DMS153 treated with DMSO at 0.1 percent for 48 hours (cell line): Measurements from ENCODE around the gene DNAJC11.
"Not testable (repeated sequence)": the region's sequence is repeated elsewhere in the genome, so short reads cannot be mapped to it uniquely, and the experiment has no call there.

Experiments
- DNase-seq: peaks from one replicate; lab custom pipeline; 2025; ENCODE audit not compliant: unreplicated experiment; lab: John Stamatoyannopoulos, UW

DNAJC11 gene

DNA sequence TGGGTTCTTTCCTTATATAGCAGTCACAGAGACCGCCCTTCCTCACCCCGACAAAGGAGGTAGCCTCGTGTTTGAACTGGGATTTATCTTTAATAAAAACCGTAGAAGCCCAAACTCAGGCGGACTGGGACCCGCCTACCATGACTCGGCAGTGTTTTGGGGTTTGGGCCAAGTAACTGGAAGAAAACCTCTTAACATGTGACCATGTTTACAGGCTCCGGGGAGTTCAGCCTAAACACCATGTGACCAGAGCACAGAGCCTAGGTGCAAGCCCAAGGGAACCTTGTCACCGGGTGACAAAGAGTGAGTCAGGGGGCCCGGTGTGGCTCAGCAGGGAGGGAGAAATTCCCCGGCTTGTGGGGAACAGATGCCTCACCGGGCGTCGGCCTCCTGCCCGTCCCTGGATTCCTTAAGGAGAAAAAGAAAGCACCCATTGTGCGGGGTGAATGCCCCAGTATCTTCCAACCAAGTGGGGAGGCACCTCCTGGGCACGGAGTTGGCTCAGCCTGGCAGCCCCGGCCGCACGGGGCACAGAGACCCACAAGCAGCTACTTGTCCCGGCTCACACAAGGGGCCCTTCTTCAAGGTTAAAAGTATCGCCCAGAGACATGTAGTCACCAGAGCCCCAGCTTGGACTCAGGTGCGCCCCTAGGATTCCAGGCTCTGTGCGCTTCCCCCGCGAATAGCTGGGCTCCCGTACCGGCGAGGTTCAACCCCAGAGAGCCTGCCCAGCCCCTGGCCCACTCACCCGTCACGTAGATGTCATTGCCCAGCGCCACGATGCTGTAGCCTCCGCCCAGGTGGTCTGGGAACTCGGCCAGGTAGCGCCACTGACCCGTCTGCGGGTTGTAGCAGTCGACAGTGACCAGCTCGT lies 100.3 kb downstream of the DNAJC11 start:
- DNase-seq, result no peak

DNA sequence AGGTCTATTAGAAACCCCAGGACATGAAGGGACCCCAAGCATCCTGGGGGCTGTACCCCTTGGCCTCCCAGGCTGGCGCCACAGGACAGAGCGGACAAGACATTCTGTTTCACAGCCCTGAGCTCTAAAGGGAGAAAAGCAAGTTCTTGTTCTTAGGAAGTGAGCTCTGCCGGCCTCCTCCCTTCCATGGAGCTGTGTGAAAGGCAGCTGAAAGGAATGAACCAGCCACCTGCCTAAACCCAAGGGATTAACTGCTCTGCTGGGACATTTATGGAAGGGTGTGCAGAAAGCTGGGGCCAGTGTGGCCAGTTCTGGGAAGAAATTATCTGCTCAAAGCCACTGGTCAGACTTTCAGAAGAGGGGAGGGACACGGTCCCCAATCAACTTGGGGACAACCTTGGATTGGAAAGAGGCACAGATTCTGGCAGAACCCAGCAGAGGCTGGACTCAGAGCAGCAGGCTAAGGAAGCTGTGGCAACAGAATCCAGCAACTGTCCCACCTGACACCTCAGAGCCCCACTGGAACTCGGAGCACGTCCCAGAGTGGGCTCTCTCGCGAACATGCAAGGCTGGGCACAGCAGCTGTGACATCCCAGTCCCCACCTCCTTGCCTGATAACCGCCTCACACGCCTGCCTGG lies 101.1 kb downstream of the DNAJC11 start:
- DNase-seq, result no peak

DNA sequence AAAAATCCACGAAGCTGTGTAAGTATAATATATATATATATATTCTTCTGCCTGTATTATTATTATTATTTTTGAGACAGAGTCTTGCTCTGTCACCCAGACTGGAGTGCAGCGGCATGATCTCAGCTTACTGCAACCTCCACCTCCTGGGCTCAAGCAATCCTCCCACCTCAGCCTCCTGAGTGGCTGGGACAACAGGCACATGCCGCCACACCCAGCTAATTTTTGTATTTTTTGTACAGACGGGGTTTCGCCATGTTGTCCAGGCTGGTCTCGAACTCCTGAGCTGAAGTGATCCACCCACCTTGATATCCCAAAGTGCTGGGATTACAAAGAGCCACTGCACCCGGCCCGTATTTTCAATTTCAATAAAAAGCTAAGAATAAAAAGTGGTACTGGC lies 101.6 kb downstream of the DNAJC11 start:
- not testable (repeated sequence) for DNase-seq

DNA sequence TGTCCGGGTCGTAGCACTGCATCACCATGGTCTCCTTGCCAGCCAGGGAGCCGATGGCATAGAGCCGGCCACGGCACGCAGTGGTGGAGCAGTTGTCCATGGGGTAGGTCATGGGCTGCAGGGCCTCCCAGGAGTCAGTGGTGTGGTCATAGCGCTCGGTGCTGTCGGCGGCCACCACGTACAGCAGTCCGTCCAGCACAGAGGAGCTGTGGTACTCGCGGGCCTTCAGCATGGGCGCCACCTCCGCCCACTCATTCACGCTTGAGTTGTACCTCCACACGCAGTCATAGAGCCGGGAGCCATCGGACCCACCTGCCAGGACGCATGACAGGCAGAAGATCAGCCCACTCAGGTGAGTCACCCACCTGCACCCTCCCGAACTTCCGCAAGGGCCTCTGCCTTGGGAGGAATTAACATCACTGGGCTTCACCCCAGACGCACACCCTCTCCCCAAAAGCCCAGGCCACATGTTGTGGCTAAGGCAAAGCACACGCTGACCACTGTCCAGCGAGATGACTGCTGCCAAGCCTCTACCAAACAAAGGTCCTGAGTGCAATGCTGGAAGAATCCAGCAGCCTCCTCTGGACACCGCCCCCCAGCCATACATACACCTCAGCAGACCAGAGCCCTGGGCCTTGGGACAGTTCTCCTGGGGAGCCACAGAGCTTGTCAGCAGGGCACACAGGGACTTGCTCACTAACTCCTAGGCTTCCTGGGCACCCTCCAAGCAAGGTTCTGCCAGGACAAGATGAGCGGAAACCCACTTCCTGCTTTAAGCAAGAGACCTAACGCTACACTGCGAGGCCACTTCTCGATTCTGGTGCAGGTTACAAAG lies 102.3 kb downstream of the DNAJC11 start:
- DNase-seq, result no peak

DNA sequence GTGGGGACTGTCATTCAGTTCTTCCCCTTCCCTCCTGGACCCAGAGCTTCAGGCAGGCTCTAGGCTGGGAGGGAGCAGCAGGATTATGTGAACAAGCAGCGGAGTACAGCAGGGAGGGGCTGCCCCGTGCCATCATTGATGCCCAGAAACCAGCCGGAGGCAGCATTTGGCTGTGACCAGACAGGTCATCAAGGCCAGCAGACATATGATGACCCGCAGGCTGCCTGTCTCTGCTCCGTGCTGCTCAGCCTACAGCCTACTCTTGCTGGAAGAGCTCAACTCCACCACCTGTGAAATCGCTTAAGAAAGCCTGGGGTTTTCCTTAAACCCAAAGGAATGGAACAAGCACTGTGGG lies 103.9 kb downstream of the DNAJC11 start:
- no peak for DNase-seq

DNA sequence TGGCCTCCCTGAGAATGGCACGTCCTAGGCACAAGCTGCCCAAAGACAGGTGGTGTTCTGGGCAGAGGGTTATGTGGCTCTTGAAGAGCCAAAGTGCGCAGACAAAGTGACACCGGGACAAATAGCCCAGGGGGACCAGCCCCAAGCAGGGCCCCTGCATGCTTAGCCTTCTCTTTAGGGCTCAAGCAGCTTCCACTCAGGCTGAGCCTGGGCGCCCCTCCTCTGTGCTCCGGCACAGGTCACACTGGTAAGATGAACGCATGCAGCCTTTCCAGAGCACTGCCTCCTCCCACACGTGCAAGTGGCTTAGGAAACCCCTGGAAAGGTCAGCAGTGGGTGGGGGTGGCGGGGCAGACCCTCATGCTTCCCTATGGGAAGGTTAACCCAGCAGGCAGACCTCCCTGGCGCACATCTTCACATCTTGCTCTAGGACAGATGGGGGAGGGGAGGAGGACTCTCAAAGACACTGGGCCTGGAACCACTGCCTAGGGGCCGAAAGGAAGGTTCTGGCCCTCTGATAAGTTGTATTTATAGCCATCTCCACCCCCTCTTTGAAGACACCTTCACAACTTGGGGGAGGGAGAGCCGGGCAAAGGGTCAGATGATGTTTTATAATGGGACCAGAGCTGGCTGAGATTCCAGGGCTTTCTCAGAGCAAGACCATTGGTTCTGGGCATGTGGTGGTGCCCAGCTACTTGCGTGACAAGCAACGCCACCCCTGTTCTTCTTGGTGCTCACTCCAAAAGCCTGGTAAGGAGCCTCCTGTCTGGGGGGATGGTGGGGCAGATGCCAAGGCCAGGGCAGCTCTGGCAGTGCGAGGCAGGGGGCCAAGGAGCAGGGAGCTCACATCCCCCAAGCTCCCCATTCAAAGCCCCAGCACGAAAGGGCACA lies 104.5 kb downstream of the DNAJC11 start:
- DNase-seq, result no peak

DNA sequence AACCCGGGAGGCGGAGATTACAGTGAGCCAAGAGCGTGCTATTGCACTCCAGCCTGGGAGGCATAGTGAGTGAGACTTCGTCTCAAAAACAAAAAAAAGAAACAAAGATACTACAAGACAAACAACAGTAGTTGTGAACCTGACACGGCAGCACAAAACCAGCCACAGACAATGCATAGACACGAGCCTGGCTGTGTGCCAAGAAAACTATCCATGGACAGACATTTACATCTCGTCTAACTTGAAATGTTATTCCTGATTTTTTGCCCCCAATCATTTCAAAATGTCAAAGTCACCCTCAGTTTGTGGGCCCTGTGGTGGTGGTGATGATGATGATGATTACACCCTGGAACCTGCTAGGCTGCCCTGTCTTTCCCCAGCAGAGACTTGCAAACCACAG lies 105.3 kb downstream of the DNAJC11 start:
- DNase-seq, result no peak

DNA sequence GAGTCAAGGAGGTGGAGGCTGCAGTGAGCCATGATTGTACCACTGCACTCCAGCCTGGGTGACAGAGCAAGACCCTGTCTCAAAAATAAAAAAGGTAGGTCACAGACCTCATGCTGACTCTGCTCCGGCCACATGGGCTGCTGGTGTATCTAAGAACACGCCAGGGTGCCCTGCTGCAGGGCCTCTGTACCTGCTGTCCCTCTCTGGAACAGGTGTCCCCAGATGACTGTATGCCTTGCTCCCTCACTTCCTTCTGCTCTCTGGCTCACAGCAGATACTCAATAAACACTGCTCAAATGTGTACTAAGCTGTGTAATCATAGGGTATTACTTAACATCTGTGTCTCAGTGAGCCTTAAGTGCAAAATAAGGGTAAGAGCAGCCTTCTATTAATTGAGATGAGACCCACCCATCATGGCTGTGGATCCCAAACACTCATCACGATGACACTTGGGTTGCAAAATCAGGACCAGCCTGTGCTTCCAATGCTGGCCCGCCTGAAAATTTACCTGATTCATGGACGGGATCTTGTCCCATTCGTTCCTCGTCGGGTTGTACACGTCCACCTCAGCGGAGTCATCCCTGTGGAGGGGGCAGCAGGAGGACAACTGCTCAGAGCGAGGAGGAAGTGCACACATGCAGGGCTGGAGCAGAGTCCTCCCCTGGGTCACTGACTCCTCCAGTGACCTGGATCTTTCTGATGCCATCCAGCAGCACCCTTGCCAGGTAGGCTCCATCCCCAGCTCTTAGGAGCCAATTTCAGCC lies 106.5 kb downstream of the DNAJC11 start:
- DNase-seq, result no peak

DNA sequence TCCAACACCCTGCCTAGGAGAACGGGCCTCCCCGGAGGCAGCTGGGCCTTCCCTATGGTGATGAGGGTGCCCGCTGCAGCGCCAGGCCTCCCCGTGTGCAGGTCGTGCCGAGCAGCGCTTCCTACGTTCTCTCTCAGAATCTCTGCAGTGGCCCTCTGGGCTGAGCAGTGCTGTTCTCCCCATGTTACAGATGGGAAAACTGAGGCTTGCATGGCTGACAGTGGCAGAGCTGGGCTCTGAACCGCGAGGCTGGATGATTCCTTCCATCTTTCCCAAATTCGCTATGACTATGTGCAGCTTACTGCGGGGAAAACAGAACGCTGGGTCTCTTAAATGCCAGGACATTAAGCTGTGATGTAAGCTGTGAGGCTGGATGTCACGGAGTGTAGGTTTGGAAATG lies 107.8 kb downstream of the DNAJC11 start:
- DNase-seq, result no peak

DNA sequence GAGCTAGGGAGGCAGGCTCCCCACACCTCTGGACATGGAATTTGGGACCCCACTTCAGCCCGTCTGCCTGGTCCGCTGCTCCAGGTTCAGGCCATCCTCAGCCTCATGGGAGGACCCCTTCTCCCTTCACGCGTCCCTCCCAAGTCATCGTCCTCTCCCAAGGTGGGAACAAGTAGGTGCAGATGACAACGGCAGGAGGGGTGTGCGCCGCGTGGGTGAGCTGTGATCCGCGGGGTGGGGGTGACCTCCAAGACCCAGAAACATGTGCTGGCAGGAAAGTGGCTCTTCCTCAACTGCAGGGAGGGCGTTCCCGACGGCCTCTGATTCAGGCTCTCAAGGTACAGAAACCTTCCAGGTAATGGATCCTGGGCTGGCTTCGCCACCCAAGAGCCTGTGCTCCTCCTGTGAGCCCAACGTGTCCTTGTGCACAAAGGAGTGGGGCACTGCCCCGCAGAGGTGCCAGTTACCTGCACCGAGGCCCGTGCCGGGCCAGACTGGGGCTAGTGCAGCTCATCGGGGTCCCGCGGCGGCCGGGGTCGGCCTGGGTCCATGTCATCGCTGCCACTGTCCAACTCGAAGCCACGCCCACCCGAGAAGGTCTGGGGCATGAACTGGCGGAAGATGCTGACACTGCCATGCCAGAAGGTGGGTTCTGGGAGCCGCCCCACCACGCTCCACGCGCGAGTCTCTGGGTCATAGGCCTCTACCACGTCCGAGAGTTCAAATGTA lies 108.6 kb downstream of the DNAJC11 start:
- DNase-seq, result no peak

DNA sequence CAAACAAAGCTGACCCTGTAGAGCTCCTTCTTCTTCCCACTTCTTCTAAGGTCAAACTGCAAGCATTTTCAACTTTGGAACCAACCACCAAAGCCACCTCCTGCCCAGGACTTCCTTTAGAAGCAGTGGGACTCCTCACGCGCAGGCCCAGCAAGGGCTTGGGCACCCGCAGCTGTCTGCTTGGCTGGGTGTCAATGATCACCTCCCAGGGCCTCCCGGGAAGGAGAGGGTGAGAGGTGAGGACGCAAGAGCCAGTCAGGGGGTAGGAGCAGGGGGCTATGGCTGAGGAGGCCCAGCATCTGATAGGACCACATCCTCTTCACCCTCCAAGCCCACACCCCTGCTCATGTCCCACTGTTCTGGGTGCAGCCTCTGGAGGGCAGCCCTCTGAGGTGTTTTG lies 109.2 kb downstream of the DNAJC11 start:
- no peak for DNase-seq

DNA sequence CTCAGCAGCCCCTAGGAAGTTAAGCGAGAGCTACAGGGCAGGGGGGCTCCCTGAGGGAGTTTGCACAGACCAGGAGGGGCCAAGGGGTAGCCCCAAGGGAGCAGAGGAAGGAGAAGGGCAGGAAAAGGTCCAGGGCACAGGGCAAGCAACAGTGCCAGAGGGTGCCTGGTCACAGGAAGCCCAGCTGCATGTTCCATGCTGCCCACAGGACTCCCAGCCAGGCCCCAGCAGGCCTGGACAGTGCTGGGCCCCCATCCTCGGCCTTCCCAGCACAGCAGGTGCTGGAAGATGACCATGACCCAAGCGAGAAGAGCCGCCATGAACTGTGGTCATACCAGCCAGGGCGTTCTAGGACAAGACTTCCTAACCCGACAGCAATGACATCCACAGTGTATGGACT lies 110.0 kb downstream of the DNAJC11 start:
- DNase-seq, result no peak

DNA sequence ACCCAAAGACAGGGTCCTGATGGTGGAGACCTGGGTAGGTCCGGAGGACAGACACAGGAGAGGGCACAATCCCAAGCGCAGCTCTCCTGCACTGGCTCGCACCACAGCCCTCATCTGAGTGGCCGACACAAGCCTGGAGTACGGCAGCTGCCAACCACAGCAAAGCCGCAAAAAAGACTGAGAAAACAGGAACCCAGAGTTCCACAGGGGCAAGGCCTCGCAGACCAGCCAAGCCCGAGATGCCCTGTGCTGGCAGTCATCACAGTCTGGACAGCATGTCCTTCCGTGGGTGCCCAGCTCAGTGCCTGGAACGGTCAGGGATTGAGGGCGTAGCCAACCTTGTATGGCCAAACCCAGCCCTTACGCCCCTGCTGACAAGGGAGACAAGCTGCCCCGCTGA lies 110.4 kb downstream of the DNAJC11 start:
- no peak for DNase-seq

DNA sequence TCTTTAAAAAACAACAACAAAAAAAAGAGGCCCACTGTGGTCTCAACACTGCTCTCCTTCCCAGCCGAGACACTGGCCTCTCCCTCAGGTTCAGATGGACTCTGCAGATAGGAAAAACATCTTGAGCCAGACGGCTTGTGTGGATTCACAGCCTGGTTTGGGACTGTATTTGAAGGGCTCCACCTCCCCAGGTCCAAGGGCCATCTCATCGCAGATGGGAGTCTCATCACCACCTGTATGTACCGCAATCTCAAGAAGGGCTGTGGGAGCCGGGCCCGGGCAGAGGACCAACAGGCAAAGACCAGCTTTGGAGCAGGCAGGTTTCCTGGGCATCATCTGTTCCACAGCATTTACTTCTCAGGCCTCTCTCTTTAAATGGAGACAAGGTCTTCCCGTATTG lies 111.6 kb downstream of the DNAJC11 start:
- DNase-seq, result no peak

DNA sequence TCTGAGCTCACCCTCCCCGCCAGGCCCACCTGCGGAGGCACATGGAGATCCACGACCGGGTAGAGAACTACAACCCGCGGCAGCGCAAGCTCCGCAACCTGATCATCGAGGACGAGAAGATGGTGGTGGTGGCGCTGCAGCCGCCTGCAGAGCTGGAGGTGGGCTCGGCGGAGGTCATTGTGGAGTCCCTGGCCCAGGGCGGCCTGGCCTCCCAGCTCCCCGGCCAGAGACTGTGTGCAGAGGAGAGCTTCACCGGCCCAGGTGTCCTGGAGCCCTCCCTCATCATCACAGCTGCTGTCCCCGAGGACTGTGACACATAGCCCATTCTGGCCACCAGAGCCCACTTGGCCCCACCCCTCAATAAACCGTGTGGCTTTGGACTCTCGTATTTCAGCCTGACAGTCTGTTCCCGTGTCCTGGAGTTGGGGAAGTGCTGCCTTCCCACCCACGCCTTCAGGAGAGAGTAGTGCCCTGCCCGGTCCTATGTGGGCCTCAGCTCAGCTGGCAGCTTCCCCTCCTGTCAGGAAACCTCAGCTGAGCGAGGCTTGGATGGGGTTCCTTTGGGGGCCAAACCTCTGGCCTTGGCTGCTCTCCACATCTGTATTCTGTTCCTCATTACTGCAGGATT lies 112.6 kb downstream of the DNAJC11 start:
- no peak for DNase-seq

DNA sequence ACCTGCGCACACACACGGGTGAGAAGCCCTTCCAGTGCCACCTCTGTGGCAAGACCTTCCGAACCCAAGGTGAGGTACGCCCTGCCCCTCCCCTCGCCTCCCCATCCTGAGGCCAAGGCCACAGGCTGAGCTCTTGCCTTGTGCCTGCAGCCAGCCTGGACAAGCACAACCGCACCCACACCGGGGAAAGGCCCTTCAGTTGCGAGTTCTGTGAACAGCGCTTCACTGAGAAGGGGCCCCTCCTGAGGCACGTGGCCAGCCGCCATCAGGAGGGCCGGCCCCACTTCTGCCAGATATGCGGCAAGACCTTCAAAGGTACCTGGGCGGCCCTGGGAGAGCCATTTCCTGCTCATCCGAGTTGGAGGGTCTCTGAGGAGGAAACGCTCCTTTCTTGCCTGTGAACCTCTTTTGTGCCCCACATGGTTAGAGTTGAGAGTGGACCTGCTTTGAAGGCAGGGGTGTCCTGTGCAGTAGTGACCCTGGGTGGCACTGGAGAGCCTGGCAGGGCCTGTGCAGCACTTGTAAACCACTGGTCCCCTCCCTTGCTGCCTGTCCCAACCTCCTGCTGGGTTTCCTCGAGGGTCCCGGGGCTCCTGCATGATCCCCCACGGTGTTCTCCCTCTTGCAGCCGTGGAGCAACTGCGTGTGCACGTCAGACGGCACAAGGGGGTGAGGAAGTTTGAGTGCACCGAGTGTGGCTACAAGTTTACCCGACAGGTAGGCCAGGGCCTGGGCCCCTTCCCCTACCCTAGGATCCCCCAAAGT lies 113.3 kb downstream of the DNAJC11 start:
- no peak for DNase-seq

DNA sequence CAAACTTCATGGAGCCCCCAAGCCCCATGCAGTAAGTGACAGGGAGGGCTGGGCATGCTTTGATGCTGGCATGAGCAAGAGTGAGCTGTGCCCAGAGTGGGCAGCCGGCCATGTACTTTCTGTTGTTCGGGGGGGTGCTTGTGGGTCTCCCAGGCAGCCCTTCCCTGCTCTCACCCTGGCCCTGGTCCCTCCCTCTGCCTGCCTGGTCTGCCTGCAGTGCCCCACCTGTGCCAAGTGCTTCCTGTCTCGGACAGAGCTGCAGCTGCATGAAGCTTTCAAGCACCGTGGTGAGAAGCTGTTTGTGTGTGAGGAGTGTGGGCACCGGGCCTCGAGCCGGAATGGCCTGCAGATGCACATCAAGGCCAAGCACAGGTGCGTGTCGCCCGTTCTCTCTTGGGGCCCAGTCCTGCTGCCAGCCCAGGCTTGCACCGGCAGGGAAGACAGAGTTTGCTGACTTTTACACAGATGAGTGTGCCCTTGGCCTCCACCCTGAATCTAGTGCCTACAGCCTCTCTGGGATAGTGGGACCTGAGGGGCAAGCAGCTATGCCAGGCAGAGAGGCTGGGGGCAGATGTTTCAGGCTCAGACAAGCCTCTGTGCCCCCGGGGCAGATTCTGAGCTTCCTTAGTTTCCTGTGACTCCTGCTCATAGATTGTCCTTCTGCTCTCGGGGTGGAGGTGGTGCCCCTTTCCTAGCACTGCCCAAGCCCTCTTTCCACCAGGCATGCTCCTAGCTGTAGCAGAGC lies 114.2 kb downstream of the DNAJC11 start:
- no peak for DNase-seq

DNA sequence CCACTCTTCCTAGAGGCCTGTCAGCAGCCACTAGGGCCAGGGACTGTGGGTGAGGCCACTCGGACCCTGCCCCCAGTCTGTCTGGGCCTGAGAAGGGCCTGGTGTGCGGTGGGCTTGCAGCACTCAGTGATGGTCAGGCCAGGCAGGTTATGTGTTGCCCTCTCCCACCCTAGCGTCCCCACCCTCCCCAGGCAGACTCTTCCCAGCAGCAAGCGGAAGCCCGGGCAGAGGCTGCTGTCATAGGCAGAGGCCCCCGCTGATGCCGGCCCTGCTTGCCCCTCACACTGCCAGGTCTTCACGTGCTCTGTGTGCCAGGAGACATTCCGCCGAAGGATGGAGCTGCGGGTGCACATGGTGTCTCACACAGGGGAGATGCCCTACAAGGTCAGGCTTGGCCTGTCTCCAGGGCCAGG lies 115.2 kb downstream of the DNAJC11 start:
- DNase-seq, result no peak
